GM19025 (cell line): Measurements from ENCODE around the gene RNF213.

Experiments used
- ATAC-seq: cut with Tn5 transposase; IDR thresholded peaks from one replicate; pipeline ENCODE4 v1.9.1; 2021; ENCODE audit warnings: mild to moderate bottlenecking, low read depth, moderate library complexity; ENCODE audit not compliant: unreplicated experiment

Gene RNF213

DNA sequence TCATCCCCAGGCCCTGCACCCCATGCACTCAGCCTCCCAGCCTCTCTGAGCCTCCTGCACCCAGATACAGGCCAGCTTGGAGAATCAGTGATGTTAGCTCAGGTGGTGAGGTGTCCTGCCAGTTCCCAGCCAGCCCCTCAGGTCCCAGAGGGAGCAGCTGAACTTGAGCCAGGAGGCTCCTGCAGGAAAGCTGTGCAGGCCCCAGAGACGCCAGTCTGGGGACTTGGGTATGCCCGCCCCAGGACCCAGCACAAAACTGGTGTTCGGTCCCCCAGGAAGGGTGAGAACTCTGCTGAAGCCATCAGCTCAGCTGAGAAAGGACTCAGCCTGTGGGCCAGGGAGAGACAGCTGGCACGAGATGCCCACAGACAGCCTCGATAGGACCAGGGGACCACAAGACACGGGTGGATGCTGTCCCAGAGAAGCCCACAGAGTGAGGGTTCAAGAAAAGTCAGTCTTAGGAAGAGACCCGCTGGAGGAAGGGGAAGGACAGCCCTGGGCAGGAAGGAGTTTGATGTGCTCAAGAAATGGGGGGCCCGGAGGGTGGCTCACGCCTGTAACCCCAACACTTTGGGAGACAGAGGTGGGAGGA is 165.3 kb downstream of the RNF213 start:
- no peak for ATAC-seq

- ATAC-seq, result no peak
Measured at GRCh38 chr17:80426671-80427326, 166.1 kb downstream of the RNF213 start.

DNA sequence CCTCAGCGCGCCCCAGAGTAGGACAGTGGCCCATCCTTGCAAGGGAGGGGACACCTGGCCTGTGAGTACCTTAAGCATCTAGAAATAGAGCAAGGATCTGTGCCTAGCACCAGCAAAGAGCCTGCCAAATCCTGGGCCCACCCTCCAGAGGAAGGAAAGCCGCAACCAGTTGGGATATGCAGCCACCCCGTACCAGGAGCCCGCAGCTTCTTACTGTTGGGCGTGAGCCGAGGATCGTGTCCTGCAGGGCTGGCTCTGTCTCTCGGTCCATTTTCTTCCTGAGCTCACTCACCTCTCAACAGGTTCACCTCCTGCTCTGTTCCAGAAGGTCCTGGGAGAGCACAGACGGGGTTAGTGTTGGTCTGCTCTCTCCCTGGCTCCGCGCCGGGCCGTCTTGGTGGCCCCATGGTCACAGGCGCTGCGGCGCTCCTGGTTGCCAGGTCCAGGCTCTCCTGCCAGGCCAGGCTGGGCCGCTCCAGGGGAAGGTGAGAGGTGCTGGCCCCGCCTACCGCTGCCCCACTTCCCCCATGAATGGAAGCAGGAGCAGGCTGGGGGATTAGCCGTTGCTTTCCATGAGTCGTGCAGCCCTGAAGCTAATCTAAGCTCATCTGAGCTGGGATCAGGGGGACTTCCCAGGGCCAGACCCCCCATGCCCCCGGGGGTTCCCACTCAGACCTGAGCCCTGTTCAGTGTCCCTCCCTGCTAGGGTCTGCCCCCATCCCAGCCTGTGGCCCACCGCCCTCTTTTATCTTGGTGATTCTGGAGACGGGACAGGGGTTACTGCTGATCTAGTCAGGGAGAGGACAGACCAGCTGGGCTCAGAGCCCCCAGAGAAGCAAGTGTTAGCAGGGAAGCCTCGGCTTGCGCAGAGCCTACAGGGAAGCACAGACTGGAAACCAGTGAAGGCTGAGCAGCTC is 167.0 kb downstream of the RNF213 start:
- no peak for ATAC-seq

GRCh38 chr17:80428363-80428762 is 167.7 kb downstream of the RNF213 start:
- no peak for ATAC-seq

DNA sequence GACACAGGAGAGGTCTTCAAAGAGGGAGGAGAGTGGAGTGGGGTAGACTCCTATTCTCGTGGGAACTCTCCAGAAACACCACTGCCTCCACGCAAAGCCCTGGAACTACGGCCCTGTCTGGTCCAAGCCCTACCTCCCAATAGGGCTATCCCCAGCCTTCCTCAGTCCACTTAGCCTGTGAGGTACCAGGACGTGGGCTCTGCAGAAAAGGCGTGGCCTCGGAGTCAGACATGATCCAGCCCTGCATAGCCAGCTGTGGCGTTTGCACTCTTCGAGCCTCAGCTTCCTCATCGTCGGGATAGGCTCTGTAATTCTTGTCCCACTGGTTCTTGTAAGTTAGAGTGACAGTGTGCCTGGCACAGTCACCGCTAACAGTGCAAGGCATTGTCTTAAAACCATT is 168.1 kb downstream of the RNF213 start:
- ATAC-seq, result no peak

GRCh38 chr17:80429356-80430275 is 169.0 kb downstream of the RNF213 start:
- ATAC-seq, result no peak

GRCh38 chr17:80430446-80431245 is 170.0 kb downstream of the RNF213 start:
- no peak for ATAC-seq

DNA sequence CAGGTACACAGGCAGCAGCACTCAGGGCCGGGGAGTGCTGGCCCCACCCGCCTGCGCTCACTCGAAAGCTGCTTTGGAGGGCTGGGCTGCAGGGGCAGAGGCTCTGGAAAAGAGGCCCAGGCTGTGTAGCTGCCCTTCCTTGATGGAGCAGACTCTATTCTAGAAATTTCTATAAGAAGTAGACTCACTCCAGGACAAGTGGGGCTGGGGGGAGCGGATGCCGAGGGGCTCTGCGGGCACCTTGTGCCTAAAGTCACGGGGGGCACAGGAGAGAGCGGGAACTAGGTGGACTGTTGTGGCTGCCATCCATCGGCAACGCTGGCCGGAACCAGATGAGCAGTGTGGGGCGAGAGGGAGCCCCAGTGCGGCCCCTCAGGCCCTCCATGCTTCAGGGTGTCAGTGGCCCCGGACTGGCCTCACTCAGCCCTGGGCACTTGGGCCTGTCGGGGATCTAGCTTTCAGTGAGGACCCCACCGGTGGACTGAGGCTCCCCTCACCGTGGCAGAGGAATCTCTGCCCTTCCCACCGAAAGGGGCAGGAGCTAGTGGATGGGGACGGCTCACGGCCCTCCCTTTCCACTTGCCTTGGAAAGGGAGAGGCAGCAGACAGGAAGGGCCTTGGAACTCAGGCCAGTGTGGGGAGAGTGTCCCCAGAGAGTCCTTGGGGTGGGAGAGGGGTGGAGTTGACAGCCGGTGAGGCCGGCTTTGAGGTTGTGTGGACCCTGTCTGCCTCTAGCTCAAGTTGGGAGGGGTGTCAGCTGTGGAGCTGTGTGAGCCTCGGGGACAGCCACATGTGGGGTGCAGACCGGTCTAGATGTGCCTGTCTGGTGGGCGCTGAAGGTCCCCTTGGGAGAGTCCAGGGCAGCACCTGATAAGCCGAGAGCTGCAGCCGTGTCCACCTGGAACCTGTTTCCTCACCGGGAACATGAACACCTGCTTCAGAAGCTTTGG is 170.9 kb downstream of the RNF213 start:
- ATAC-seq, result no peak

- no peak for ATAC-seq
Measured at GRCh38 chr17:80432350-80432955, 171.8 kb downstream of the RNF213 start.

DNA sequence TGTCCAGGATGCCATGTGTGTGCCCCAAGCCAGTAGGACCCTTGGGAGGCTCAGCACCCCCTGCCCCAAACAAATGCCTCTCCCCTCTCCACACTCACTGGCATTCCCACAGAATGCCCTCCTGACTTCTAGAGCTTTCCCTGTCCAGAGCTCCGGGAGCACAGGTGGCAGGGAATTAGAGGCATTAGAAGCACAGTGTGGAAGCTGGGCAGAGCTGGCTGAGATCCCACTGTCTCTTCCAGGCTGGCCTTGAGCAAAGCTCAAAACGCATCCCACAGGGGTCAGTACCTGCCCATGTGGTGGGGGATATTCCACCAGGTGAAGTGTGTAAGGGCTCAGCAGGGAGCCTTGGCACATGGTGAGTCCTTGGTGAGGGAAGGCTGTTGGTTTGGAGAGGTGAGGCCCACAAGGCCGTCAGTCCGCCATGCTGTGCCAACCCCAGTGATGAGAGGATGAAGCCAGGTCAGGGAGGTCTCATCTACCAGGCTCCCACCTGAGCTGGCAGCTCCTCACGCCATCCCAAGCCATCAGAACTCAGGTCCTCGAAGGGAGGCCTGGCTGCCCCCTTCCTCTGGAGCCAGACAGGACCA is 172.4 kb downstream of the RNF213 start:
- no peak for ATAC-seq

- ATAC-seq, result no peak
Measured at GRCh38 chr17:80433916-80434666, 173.4 kb downstream of the RNF213 start.

DNA sequence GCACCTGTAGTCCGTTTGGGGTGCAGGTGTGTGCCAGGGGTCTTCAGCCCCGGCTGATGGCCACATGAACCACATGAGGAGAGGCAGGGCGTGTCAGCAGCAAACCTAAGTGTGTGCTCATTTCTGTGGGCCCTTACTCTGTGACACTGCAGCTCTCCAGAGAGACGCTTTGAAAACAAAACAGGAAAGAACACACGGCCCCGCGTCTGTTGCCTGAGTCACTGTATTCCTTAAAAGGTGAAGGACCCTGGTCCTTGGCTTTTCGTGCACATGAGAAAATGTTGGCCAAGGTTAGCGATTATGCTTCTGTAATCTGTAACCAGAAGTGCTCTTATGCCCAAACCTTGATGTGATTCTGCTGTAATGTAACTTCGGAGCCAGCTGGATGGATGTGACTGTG is 176.9 kb downstream of the RNF213 start:
- ATAC-seq, result no peak

- ATAC-seq, result no peak
Measured at GRCh38 chr17:80438806-80439205, 178.2 kb downstream of the RNF213 start.

DNA sequence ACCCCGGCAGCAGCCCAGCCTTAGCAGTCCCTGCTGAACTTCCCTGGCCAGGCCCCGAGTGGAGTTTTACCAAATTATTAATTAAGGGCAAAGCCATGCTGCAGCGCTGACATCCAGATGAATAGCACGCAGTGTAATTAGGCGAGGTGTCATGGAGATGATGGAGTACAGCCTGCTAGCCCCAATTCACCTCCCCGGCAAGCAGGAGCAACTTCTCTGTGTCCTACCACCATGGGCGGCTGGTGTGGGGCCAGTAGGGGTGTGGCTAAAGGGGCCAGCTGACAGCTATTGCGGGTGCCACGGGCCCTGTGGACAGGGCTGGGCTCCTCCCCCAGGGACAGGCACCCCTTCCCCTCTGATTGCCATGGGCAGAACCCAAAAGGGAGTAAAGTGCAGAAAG is 178.8 kb downstream of the RNF213 start:
- no peak for ATAC-seq

DNA sequence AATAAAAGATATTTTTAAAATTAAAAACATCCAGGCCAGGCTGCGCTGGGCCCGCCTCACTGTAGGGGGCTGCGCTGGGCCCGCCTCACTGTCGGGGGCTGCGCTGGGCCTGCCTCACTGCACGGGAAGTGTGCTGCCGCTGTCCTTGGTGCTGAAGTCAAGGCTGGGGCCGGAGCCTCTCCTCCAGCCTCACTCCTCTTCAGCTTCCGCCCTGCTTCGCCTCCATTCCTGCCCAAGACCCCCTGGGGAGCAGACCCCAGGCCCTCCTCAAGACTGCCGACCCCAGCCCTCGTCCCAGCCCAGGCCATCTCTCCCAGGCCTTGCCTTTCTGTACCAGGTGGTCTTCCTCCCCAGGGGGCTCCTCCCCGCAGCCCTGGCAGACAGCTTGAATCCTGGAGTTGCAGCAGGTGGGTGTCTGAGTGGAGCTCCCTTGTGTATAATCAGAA is 180.5 kb downstream of the RNF213 start:
- no peak for ATAC-seq

DNA sequence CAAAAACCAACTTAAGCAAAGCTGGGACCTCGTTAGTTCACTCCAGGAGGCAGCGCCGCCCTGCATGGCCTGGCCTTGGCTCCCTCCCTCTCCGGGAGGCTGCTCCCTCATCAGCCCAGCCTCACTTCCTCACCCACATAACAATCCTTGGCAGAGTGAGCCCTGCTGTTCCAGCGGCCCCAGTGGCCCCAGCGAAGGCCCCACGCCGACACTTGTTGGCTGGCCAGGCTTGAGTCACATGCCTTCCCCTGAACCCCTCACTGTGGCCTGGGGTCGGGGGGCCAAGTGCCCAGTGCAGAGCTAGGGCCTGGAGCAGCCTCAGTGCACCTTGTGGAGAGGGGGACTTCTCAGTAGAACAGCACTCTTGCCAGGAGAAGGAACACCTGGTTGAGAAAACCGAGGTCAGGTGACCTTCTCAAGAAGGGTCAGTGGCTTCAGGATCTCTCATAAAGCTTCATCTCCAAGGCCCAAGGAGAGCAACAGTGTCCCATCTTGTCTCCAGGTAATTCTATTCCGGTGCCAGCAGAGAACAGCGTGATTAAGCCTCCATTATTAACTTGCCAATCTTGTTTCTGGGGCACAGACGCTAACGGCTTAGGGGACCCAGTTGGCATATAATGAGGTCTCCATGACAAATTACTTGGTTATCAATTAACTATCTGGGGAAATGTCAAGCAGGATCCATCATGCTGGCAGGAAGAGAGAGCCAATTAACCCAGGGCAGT is 181.1 kb downstream of the RNF213 start:
- no peak for ATAC-seq
